Jurkat, Clone E6-1 (cell line): Measurements from ENCODE around the gene AZU1.
A peak's percentile ranks its signal among the peaks of the same experiment; 100 is the strongest.
"Not testable (repeated sequence)": the region's sequence is repeated elsewhere in the genome, so short reads cannot be mapped to it uniquely, and the experiment has no call there.

Experiments
- DNase-seq: peaks from one replicate; pipeline ENCODE4 v3.0.0-alpha.2; 2011; ENCODE audit warnings: low read depth, low spot score
- H3K4me3 ChIP-seq: 2 replicates; pipeline ENCODE4 v1.5.1; 2011; ENCODE audit warnings: mild to moderate bottlenecking, low read length, control low read depth, moderate library complexity

AZU1 gene

DNA sequence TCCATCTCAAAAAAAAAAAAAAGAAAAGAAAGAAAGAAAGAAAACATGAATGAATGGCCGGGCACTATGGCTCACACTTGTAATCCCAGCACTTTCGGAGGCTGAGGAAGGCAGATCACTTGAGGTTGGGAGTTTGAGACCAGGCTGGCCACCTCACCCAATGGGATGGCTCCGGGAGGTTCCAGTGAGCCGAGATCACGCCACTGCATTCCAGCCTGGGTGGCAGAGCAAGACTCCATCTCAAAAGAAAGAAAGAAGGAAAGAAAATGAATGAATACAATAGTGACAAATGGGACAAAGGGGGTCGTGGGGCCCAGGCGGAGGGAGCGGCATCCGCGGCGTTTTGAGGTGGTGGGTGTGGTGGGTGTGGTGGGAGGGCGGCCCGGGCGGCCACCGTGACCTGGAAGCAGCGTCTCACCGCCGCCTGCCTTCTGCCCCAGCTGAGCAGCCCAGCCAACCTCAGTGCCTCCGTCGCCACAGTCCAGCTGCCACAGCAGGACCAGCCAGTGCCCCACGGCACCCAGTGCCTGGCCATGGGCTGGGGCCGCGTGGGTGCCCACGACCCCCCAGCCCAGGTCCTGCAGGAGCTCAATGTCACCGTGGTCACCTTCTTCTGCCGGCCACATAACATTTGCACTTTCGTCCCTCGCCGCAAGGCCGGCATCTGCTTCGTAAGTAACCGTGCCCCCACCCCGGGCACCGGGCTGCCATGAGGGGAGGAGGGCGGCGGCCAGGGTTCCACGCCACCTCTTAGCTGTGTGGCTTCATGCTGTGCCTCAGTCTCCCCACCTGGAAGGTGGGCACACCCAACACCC is 18.3 kb downstream of the AZU1 start:
- H3K4me3 ChIP-seq: no peak overlapping the region
- DNase-seq: no peak

GRCh38 chr19:848386-848921 is 20.8 kb downstream of the AZU1 start:
- DNase-seq: no peak
- no peak overlapping the region for H3K4me3 ChIP-seq

- DNase-seq: not testable (repeated sequence)
Measured at GRCh38 chr19:849195-849594, 21.6 kb downstream of the AZU1 start.

DNA sequence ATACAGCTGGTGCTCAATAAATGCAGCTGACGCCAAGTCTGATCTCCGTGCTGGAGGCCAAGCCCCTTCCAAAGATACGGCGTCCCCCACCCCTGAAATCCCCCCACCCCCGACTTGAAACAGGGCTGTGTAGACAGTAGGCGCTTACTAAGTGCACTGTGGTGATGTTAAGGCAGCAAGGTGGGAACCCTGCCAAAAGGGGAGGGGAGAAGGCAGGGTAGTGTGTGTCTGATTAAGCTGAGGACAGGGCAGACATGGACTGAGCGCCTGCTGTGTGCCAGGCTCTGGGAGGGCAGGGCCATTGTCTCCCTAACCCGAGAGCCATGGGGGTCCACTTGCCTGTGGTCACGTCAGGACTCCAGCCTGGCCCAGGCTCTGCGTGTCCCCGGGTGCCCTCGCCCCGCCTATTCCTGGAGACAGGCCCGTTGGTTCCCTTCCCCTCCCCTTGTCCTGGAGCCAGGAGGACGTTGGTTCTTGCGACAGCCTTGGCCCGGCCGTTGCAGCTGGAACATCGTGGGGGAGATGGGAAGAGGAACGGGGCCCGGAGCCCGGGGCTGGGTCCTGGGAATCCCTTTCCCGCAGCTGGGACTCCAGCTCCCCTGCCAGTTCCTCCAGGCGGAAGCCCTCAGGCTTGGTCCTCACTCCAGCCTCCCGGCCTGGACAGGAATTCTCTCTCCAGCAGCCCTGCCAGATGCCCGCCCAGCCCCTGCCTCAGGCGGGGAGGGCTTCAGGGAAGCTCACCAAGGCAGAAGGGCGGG is 22.8 kb downstream of the AZU1 start:
- no peak overlapping the region for H3K4me3 ChIP-seq
- DNase-seq: no peak

More at GRCh38 chr19:849195-849594, 21.6 kb downstream of the AZU1 start:
- H3K4me3 ChIP-seq: not testable (repeated sequence)

DNA sequence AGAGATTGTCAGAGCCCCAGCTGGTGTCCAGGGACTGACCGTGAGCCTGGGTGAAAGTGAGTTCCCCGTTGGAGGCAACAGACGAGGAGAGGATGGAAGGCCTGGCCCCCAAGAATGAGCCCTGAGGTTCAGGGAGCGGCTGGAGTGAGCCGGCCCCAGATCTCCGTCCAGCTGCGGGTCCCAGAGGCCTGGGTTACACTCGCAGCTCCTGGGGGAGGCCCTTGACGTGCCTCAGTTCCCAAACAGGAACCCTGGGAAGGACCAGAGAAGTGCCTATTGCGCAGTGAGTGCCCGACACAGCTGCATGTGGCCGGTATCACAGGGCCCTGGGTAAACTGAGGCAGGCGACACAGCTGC is 23.3 kb downstream of the AZU1 start:
- no peak overlapping the region for H3K4me3 ChIP-seq
- no peak for DNase-seq

GRCh38 chr19:852136-853013 is 24.7 kb downstream of the AZU1 start, which contains the start of gene ELANE:
ELANE (plus strand) TSS chr19:852303; CDS start chr19:852329, 26 bp downstream.
- H3K4me3 ChIP-seq: no peak within 1 kb of the TSS
- no peak for DNase-seq

DNA sequence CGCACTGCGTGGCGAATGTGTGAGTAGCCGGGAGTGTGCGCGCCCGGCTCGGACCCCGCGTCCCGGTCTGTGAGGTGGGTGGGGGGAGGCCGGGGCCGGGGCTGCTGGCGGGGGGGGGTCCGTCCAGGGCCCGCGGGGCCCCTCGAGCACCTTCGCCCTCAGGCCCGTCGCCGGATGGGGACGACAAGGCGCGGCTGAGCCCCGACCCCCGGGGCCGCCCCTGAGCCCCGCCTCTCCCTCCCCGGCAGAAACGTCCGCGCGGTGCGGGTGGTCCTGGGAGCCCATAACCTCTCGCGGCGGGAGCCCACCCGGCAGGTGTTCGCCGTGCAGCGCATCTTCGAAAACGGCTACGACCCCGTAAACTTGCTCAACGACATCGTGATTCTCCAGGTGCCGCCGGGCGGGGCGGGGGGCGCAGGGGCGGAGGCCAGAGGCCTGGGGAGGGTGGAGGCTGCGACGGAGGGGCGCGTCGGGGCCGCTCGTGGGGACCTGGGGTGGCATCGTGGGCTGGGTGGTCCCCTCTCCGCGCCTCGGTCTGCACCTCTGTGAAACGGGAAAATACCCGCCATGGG is 25.5 kb downstream of the AZU1 start:
- H3K4me3 ChIP-seq: no peak overlapping the region
- no peak for DNase-seq

GRCh38 chr19:853614-854220 is 26.1 kb downstream of the AZU1 start:
- not testable (repeated sequence) for H3K4me3 ChIP-seq, DNase-seq

DNA sequence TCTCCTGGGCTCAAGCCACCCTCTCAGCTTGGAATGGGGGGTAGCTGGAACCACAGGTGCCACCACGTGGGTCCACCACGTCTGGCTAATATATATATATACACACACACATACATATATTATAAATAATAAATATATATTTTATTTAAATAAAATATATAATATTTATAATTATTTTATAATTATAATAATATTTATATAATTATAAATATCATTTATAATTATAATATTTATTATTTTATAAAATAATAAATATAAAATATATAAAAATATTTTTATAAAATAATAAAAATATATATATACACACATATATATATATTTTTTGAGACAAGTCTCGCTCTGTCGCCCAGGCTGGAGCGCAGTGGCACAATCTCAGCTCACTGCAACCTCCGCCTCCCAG is 26.9 kb downstream of the AZU1 start:
- H3K4me3 ChIP-seq: no peak overlapping the region
- no peak for DNase-seq

DNA sequence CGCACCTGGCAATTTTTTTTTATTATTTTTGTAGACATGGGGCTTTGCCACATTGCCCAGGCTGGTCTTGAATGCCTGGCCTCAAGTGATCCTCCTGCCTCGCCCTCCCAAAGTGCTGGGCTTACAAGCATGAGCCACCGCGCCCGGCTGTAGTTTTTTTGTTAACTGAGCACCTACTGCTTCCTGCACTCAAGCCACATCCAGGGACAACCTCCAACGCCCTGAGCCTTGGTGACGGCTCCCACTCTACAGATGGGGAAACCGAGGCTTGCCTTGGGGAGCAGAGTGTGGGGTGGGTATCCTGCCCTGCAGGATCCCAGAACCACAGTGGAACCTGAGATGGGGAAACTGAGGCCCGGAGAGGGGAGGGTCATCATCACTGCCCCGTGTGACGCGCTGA is 27.5 kb downstream of the AZU1 start:
- no peak overlapping the region for H3K4me3 ChIP-seq
- DNase-seq: no peak

- H3K4me3 ChIP-seq: no peak overlapping the region
- DNase-seq: no peak
Measured at GRCh38 chr19:855566-856120, 28.0 kb downstream of the AZU1 start.

DNA sequence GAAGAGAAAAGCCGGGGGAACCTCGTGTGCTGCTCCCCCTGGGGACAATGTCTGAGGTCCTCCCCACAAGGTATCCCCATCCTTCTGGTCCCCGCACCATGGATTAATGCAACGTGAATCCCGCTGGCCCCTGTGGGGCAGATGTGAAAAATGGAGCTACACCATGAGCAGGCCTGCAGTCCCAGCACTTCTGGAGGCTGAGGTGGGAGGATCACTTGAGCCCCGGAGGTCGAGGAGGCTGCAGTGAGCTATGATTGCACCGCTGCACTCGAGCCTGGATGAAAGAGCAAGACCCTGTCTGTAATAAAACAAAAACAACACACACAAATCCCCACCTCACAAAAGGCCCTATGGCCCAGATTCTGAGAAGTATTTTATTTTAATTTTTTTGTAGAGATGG is 30.6 kb downstream of the AZU1 start:
- no peak overlapping the region for H3K4me3 ChIP-seq
- DNase-seq: no peak

- no peak for DNase-seq
- peak within 1 kb of the TSS; percentile 56 for H3K4me3 ChIP-seq
Measured at GRCh38 chr19:858868-859843, 31.5 kb downstream of the AZU1 start, which contains the start of gene CFD. CFD (plus strand) TSS chr19:859664; CDS start chr19:859690, 26 bp downstream.

DNA sequence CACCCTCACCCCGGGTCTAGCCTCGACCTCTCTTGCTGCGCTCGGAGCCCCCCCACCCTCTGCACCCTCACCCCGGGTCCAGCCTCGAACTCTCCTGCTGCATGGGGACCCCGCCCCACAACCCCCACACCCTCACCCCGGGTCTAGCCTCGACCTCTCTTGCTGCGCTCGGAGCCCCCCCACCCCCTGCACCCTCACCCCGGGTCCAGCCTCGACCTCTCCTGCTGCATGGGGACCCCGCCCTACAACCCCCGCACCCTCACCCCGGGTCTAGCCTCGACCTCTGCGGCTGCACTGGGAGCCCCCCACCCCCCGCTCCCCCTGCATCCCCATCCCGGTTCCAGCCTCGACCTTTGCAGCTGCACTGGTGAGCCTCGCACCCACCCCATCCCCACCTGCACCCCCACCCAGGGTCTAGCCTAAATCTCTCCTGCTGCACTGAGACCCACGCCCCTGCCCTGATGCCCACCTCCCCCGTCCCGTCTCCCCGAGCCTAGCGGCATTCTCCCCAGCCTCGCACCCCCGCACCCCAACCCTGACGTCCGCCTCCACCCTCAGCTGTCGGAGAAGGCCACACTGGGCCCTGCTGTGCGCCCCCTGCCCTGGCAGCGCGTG is 33.6 kb downstream of the AZU1 start:
- H3K4me3 ChIP-seq: peak overlapping the region; percentile 56
- no peak for DNase-seq

- no peak overlapping the region for H3K4me3 ChIP-seq
- peak; percentile 62 for DNase-seq
Measured at GRCh38 chr19:861756-862580, 34.3 kb downstream of the AZU1 start.
